ENCODE data around the gene LAD1. TPM values are rescaled to one million over a fixed set of nuclear protein-coding genes. Genes with fewer than 3 reads are reported as not detected.

Gene LAD1
- total RNA-seq, 2 donors from 2014 or later, result not detected

DNA sequence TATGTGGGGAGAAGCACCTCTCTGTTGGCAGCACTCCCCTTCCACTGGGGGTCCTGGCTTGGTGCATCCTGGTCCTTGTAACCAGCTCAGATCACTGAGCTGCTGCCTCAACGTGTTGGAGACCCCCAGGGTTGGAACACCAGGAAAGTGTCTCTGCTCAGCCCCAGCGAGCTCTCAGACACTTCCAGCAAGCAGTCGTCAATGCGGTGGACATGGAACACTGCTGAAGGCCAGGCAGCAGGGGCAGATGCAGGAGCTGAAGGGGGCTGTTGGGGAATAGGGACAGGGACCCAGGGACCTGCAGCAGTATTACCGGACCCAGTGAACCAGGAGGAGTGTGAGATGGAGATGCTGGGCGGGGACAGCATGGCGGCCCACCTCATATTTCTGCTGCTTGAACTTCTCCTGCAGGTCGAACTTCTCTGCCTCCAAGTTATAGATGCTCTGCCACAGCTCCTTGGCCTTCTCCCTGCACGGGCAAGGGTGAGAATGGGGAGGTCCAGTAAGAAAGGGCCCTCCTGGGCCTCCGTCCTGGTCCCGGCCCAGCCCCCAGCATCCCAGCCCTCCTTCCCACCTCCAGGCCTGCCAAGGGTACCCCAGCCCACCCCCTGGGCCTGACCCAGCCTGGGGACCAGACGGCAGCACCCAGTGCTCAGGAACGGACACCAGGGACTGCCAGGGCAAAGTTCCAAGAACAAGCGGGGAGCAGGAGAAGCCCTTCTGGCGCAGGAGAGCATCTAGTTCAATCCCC lies 38.0 kb downstream of the LAD1 start:
- ATAC-seq, result no peak

GRCh38 chr1:201360486-201360885 lies 38.6 kb downstream of the LAD1 start:
- ATAC-seq (no peak), DNase-seq (ENCODE audit: low spot score) (no peak)
- no peak overlapping the region for H3K27ac Mint-ChIP-seq
- no peaks in the 10 kb centered on the region for H3K9me3 Mint-ChIP-seq
- no peaks in the 10 kb centered on the region for H3K36me3 Mint-ChIP-seq
- H3K4me1 Mint-ChIP-seq (ENCODE audit: low read depth in 2 of 2), result no peaks in the 10 kb centered on the region
- peaks cover 8 to 9% of the 10 kb centered on the region in 2 donors for H3K27me3 Mint-ChIP-seq
- H3K4me3 Mint-ChIP-seq, result no peak overlapping the region

More for the DNA sequence above, 38.0 kb downstream of the LAD1 start:
- Mint-ChIP-seq H3K4me3 (no peak overlapping the region), H3K27me3 (peaks cover 8 to 9% of the 10 kb centered on the region in 2 donors), H3K4me1 (ENCODE audit: low read depth in 2 of 2) (no peaks in the 10 kb centered on the region), H3K9me3 (no peaks in the 10 kb centered on the region), H3K27ac (no peak overlapping the region), H3K36me3 (no peaks in the 10 kb centered on the region)
- no peak for DNase-seq (ENCODE audit: low spot score)

- no peaks in the 10 kb centered on the region for H3K9me3 Mint-ChIP-seq
- no peaks in the 10 kb centered on the region for H3K36me3 Mint-ChIP-seq
- H3K4me3 Mint-ChIP-seq, result no peak overlapping the region
- no peak overlapping the region for H3K27ac Mint-ChIP-seq
- ATAC-seq (peak; percentile 2 to 7), DNase-seq (ENCODE audit: low spot score) (no peak)
- peaks cover 8 to 9% of the 10 kb centered on the region in 2 donors for H3K27me3 Mint-ChIP-seq
- H3K4me1 Mint-ChIP-seq (ENCODE audit: low read depth in 2 of 2), result no peaks in the 10 kb centered on the region
These were observed 39.3 kb downstream of the LAD1 start for GRCh38 chr1:201359873-201360210.

DNA sequence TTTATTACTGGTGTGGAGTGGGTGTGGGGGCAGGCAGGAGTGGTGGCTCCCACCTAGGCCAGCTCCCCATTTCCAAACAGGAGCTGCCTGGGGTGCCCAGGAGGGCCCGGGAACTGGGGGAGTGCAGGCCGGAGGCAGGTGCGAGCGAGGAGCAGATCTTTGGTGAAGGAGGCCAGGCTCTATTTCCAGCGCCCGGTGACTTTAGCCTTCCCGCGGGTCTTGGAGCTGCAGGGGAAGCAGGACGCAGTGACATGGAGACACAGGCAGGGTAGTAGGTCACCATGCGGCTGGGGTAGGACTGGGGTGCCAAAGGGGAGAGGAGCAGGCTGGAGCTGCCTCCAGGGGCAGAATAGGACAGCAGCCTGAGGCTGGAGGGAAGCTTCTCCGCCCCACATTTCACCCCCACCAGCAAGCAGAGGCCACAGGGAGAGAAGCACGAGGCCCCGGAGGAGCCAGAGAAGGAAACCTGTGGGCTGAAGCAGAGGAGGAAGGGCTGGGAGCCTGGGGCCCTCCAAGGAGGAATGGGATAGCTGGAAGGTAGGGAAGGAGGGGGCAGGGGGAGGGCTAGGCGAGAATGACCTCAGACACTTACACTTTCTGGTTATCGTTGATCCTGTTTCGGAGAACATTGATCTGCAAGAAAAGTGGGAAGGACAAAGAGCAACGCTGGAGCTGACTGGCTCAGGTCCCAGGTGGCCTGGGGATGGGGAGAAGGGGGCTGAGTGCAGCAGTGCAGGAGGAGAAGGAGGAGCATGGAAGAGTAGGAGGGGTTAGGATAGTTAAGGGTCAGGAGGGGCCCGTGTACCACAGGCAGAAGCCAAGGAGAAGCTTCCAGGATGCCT lies 39.9 kb downstream of the LAD1 start:
- Mint-ChIP-seq H3K27me3 (peaks cover 8 to 9% of the 10 kb centered on the region in 2 donors), H3K36me3 (no peaks in the 10 kb centered on the region), H3K27ac (no peak overlapping the region), H3K9me3 (no peaks in the 10 kb centered on the region), H3K4me3 (no peak overlapping the region), H3K4me1 (ENCODE audit: low read depth in 2 of 2) (no peaks in the 10 kb centered on the region)
- ATAC-seq (peak in 1 of 2 donors; percentile 2), DNase-seq (ENCODE audit: low spot score) (no peak)

DNA sequence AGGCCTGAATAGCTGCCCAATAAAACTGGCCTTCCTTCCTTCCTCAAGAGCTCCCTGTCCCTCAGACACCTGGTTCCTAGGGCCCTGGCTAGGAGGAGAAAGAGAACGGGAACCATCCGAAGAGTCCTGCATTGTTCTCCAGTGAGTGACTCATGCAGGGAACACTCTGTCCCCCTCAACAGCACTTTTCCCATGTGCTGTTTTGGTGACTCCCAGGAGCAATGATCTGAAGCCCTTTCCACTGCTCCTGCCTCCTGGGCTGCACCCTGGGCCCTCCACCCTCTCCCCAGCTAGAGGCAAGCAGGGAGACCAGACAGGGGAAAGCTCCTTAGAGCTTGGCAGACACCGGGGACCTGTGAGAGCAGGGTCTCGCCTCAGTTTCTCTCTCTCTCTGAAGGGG lies 40.5 kb downstream of the LAD1 start:
- H3K27ac Mint-ChIP-seq, result no peak overlapping the region
- no peaks in the 10 kb centered on the region for H3K36me3 Mint-ChIP-seq
- H3K4me1 Mint-ChIP-seq (ENCODE audit: low read depth in 2 of 2), result no peaks in the 10 kb centered on the region
- H3K4me3 Mint-ChIP-seq, result no peak overlapping the region
- no peaks in the 10 kb centered on the region for H3K9me3 Mint-ChIP-seq
- DNase-seq (ENCODE audit: low spot score) (no peak), ATAC-seq (no peak)
- H3K27me3 Mint-ChIP-seq, result peaks cover 8 to 9% of the 10 kb centered on the region in 2 donors

GRCh38 chr1:201357636-201358348 lies 41.3 kb downstream of the LAD1 start:
- Mint-ChIP-seq H3K4me1 (ENCODE audit: low read depth in 2 of 2) (no peaks in the 10 kb centered on the region), H3K27me3 (peaks cover 5 to 8% of the 10 kb centered on the region in 2 donors), H3K27ac (no peak overlapping the region), H3K9me3 (no peaks in the 10 kb centered on the region), H3K4me3 (no peak overlapping the region), H3K36me3 (no peaks in the 10 kb centered on the region)
- no peak for DNase-seq (ENCODE audit: low spot score)
- no peak for ATAC-seq

DNA sequence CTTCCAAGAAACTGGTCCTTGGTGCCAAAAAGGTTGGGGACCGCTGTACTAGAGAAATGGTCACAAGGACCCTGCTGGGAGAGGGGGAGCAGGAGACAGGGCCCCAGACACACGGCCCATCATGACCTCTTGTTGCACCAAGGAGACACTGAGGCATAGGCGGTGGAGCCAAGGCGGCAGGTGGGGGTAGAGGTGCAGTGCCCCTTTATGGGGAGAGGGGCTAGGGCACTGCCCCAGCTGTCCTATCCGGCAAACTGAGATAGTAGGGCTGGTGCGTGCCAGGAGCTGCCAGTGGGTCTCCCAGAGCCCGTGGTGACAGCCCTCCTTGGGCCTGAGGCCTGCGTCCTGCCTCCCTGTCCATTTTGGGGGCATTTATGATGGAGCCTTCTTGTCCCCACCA lies 41.9 kb downstream of the LAD1 start:
- peaks cover 3 to 4% of the 10 kb centered on the region in 2 donors for H3K27me3 Mint-ChIP-seq
- no peak for DNase-seq (ENCODE audit: low spot score)
- no peak for ATAC-seq
- H3K9me3 Mint-ChIP-seq, result no peaks in the 10 kb centered on the region
- no peaks in the 10 kb centered on the region for H3K36me3 Mint-ChIP-seq
- no peak overlapping the region for H3K27ac Mint-ChIP-seq
- H3K4me3 Mint-ChIP-seq, result no peak overlapping the region
- H3K4me1 Mint-ChIP-seq (ENCODE audit: low read depth in 2 of 2), result no peaks in the 10 kb centered on the region

- H3K27me3 Mint-ChIP-seq, result peaks cover 1 to 3% of the 10 kb centered on the region in 2 donors
- no peaks in the 10 kb centered on the region for H3K4me1 Mint-ChIP-seq (ENCODE audit: low read depth in 2 of 2)
- H3K4me3 Mint-ChIP-seq, result no peak overlapping the region
These were observed 42.4 kb downstream of the LAD1 start for GRCh38 chr1:201356701-201357100.

DNA sequence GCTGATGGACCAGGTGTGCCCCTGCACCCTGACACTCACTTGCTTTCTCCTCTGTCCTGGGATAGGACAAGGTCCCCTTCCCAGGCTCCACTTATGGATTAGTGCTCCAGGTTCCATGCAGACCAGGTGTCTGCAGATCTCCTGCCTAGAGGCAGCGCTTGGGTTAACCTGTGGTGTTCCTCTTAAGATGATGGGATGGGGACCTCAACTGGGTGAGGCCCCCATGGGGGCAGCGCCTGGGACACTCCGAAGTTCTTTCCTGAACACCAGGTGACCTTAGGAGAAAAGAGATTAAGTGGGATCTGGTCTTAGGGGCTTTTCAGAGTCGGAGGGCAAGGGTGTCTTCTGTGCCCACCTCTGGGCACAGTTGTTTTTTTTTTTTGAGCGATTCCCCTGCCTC lies 42.9 kb downstream of the LAD1 start:
- Mint-ChIP-seq H3K4me1 (ENCODE audit: low read depth in 2 of 2) (no peaks in the 10 kb centered on the region), H3K36me3 (no peaks in the 10 kb centered on the region), H3K27me3 (peaks cover 5 to 8% of the 10 kb centered on the region in 2 donors), H3K4me3 (no peak overlapping the region), H3K27ac (no peak overlapping the region), H3K9me3 (no peaks in the 10 kb centered on the region)
- DNase-seq (ENCODE audit: low spot score) (no peak), ATAC-seq (no peak)

More at GRCh38 chr1:201356701-201357100, 42.4 kb downstream of the LAD1 start:
- H3K27ac Mint-ChIP-seq, result no peak overlapping the region
- H3K9me3 Mint-ChIP-seq, result no peaks in the 10 kb centered on the region
- DNase-seq (ENCODE audit: low spot score) (no peak), ATAC-seq (no peak)
- no peaks in the 10 kb centered on the region for H3K36me3 Mint-ChIP-seq

GRCh38 chr1:201355471-201355870 lies 43.7 kb downstream of the LAD1 start:
- H3K4me1 Mint-ChIP-seq (ENCODE audit: low read depth in 2 of 2), result no peaks in the 10 kb centered on the region
- H3K36me3 Mint-ChIP-seq, result no peaks in the 10 kb centered on the region
- no peak for DNase-seq (ENCODE audit: low spot score)
- ATAC-seq, result no peak
- no peak overlapping the region for H3K27ac Mint-ChIP-seq
- H3K27me3 Mint-ChIP-seq, result peaks cover 8 to 10% of the 10 kb centered on the region in 2 donors
- H3K9me3 Mint-ChIP-seq, result no peaks in the 10 kb centered on the region
- H3K4me3 Mint-ChIP-seq, result no peak overlapping the region

- no peak overlapping the region for H3K27ac Mint-ChIP-seq
- ATAC-seq (no peak), DNase-seq (ENCODE audit: low spot score) (no peak)
- no peaks in the 10 kb centered on the region for H3K4me1 Mint-ChIP-seq (ENCODE audit: low read depth in 2 of 2)
- no peaks in the 10 kb centered on the region for H3K9me3 Mint-ChIP-seq
- no peak overlapping the region for H3K4me3 Mint-ChIP-seq
- H3K27me3 Mint-ChIP-seq, result peaks cover 8 to 10% of the 10 kb centered on the region in 2 donors
- H3K36me3 Mint-ChIP-seq, result no peaks in the 10 kb centered on the region
These were observed 44.2 kb downstream of the LAD1 start for GRCh38 chr1:201354901-201355295.

- Mint-ChIP-seq H3K4me3 (no peak overlapping the region), H3K4me1 (ENCODE audit: low read depth in 2 of 2) (no peaks in the 10 kb centered on the region), H3K9me3 (no peaks in the 10 kb centered on the region), H3K27ac (no peak overlapping the region), H3K27me3 (peaks cover 12 to 15% of the 10 kb centered on the region in 2 donors), H3K36me3 (no peaks in the 10 kb centered on the region)
- no peak for DNase-seq (ENCODE audit: low spot score)
- no peak for ATAC-seq
These were observed 44.8 kb downstream of the LAD1 start for GRCh38 chr1:201354151-201354900.

DNA sequence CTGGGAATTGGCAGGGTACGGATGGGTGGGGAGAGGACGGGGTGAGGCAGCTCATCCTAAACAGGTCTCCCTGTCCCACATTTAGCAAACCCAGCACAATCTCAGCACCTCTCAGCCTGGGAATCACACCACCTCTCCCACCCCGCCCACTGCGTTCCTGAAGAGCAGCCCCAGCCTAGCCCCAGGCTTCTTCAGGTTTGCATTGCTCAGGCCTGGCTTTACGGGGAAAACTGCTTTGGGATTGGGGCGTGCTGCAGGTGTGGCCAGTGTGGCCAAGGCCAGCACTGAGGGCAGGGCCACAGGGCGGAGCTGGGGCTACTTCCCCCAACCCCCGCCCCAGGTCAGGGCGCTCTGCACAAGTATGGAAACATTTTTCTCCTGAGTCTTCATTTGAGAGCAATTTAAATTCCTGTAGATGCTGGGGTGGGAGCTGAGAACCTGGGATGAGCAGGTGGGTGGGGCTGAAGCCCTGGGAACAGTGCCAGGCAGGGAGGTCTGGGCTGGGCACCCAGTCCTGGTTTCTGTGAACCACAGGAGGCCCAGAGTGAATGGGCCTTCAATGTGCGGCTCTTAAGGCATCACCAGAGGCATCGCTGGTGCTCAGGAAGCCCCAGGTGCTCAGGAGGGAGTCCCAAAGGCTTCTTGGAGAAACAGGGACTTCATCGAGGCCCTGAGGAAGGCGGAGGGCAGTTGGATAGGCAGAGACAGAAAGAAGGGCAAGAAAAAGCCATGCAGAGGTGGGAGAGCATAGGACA lies 45.8 kb downstream of the LAD1 start:
- ATAC-seq, result no peak
- H3K27me3 Mint-ChIP-seq, result peaks cover 13 to 17% of the 10 kb centered on the region in 2 donors
- H3K4me1 Mint-ChIP-seq (ENCODE audit: low read depth in 2 of 2), result no peaks in the 10 kb centered on the region
- no peaks in the 10 kb centered on the region for H3K36me3 Mint-ChIP-seq
- no peak overlapping the region for H3K4me3 Mint-ChIP-seq
- H3K27ac Mint-ChIP-seq, result no peak overlapping the region
- no peak for DNase-seq (ENCODE audit: low spot score)
- H3K9me3 Mint-ChIP-seq, result no peaks in the 10 kb centered on the region
